Activated CD4-positive, alpha-beta T cell treated with anti-CD3 and anti-CD28 coated beads, Interleukin-2, amount 50 U/mL, for 48 hours (primary cell): ENCODE results near the gene CCDC50.

Source experiments
- DNase-seq, 2 experiments: peaks; one replicate each; pipeline ENCODE4 v3.0.0-alpha.2; 2020

The CCDC50 gene

DNA sequence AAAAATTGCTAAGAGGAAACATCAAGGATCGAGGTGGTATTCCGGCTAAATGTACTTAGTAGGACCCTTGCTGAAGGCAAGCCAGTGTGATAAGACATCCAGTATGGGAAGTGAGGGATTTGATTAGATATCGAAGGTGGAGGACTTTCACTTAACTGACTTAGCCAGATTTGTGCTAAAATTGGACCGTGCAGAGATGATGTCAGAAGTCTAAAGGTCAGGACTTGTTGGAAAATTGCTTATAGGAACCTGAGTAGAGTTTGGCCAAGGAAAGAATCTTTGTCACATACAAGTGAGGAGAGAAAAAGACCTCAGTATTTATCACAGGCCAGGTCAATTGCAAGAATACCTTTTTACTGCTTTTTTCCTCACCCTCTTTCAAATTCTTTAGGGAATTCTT, 100.9 kb downstream of the CCDC50 start:
- no peak for DNase-seq

DNA sequence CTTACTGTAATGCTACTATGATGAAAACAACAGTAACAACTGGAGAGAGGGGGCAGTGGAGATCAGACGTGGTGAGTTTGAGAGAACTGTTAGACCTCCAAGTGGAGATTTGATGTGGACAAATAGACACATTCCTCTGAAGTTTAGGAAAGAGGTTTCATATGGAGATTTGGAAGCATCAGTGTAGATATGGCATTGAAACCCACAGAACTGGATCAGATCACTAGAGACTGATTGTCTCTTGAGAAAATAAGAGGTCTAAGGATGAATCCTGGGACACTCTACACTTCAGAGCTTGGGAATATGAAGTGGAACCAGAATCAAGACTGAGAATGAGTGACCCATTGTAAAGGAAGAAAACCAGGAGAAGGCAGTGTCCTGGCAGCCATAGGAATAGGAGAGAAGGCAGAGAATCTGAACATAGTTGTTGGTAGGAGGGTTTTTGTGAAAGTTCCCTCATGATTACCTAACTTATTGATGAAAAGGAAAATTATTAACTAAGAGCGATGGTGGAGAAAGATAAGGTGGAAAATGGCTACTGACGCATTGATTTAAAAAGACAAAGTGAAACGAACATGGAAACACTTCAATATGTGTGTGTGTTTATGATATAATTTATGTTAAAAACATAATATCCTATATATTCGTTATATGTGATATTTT, 102.1 kb downstream of the CCDC50 start:
- no peak for DNase-seq

DNA sequence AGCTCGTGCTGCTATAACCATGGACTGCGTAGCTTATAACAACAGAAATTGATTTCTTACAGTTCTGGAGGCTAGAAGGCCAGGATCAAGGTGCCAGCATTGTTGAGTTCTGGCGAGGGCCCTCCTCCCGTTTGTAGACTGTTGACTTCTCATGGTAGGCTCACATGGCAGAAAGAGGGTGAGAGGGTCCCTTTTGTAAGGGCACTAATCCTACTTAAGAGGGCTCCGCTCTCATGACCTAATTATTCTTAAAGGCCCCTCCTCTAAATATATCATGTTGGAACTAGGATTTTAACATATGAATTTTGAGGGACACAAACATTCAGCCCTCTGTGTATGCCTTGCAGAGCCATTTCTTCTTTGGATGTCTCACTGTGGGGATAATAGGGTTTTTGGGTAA, 103.0 kb downstream of the CCDC50 start:
- DNase-seq, result no peak

DNA sequence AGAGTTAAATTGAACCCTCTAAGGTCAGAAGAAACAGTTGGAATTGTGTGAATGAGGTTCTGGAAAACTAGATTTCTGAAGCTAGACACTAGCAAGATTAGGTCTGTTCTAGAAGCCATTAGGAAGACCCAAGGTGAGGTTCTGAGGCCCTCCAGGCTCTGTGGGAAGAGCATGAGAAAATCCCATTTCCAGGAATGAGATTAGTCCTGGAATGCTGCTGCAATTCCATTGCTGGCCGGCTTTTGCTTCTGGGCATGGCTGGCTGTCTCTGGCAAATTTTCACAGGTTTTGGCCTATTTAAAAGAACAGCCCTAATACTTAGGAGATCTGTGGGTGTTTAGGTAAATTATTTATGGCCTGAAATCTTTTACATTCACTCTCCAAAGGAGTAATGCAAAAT, 104.8 kb downstream of the CCDC50 start:
- no peak for DNase-seq

DNA sequence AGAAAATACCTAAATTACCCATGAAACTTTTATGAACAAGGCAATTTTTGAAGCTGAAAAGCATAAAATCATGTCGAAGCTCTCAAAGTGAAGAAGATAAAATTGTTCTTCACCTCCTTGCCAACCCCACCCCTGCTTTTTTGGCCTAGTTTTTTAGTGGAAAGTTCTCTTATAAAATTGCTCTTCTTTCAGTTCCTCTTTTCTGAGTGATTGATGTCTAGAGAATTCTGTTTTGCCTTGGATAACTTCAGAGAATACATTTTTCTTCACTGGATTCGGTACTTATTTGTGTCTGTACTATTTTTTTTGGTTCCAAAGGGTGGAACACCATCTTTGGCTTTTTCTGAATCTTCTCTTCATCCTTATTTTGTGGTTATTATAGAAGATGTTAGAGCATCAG, 106.8 kb downstream of the CCDC50 start:
- DNase-seq, result no peak

DNA sequence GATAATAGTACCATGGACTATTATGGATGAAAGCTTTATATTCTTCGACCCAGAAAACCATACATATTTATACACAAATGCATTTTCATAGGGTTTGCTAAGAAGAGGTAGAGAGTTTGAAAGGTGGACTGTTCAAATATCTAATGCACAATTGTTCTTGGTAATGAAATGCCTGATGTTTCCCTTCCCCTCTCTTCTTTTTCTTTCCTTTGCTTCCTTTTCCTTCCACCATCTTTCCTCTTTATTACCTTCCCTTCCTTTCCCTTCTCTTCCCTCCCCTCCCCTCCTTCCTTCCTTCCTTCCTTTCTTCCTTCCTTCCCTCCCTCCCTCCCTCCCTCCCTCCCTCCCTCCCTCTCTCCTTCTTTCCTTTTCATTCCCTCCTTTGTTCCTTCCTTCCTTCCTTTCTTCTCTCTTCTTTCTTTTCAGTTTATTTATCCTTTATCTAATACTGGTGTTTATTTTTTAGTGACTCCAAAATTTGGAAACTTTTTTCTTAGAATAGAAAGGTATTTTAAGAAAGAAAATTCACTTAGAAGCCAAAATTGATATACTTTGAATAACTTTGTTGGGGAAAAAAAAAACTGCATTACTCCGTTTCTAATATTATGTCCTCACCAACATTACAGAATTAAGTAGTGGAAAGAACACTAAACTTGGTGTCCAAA, 109.1 kb downstream of the CCDC50 start:
- DNase-seq, result no peak

DNA sequence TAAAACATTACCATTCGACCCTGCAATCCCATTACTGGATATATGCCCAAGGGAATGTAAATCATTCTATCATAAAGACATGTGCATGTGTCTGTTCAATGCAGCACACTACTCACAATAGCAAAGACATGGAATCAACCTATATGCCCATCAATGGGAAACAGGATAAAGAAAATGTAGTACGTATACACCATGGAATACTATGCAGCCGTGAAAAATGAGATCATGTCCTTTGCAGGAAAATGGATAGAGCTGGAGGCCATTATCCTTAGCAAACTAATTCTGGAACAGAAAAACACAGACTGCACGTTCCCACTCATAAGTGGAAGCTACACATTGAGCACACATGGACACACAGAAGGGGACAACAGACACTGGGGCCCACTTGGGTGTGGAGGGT, 111.3 kb downstream of the CCDC50 start:
- no peak for DNase-seq

DNA sequence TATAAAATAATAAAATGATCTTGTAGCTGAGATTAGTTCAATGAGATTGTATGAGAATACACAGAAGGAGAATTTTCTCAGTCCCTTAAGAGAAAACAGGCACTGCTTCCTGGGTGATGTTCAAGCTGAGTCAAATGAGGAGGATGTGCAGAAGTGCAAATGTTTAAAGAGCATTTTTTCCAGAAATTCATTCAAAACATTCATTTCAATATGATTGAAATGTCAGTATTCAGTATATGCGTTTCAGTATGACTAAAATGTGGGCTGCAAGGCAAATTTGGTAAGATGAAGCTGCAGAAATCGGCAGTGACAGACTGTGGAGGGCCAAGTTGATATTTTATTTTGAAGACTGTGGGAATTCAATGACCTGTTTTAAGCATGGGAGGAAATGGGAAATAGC, 112.5 kb downstream of the CCDC50 start:
- DNase-seq, result no peak

DNA sequence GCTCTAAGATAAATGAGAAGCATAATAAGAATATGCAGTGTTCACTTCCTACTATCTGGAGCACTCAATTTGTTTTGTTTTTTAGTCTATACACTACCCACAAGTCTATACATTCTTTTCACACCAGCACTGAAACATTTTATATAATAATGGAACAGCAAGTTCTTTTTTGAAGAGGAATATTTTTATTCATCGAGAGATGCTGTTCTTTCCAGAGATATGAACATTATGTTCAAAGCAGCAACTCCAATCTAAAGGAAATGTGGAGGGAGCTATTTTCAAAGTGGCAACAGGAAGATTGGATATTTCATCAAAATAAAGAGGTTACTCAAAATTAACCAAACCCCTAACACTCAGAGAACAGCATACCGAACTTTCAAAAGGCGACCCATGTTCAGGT, 115.4 kb downstream of the CCDC50 start:
- DNase-seq, result no peak
